ENCODE data around the gene CCDC88B.

Gene CCDC88B

GRCh38 chr11:64362339-64362738 is 22.3 kb downstream of the CCDC88B start:
- no peak for DNase-seq (ENCODE audit: low spot score)

GRCh38 chr11:64364435-64364834 is 24.4 kb downstream of the CCDC88B start:
- DNase-seq (ENCODE audit: low spot score): no peak

GRCh38 chr11:64364911-64365310 is 24.9 kb downstream of the CCDC88B start:
- DNase-seq (ENCODE audit: low spot score): no peak

DNA sequence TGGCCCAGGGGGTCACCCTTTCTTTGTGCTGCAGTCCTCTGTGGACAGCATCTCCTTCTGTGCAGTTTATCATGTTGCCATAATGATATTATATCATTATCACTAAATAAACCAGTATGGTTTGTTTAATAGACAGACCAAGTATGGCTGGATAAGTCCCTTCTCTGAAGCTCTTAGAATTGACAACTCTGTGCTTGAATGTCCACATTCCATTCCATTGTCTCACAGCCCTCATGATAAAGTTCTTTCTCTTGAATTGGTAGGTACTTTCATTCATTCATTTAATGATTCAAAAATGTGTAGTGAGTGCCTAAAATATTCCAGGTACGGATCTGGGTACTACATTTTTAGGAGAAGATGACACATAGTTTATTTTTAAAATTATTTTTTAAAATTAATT is 26.7 kb downstream of the CCDC88B start:
- no peak for DNase-seq (ENCODE audit: low spot score)

DNA sequence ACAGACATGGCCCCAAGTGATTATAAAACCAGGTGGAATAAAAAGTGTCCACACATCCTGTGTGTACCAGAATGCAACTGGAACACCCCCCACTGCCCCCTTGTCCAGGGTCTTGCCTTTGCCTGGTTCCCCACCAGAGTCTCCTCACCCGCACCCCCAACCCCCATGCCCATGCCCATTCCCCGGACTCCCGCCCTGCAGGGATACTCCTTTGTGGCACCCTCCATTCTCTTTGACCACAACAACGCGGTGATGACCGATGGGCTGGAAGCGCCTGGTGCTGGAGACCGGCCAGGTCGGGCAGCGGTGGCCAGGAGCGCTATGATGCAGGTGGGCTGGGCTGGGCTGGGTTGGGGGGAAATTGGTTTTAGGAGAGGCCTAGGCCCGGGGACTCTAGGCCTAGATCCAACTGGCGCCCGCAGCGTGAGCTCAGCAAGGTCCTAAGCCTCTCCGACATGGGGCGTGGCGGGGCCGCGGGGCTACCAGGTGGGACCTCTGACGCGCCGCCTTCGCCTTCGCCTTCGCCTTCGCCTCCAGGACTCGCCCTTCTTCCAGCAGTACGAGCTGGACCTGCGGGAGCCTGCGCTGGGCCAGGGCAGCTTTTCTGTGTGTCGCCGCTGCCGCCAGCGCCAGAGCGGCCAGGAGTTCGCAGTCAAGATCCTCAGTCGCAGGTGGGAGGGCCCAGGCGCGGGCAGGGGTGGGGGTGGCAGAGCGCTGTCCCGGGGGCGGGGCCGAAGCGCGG is 28.1 kb downstream of the CCDC88B start:
- no peak for DNase-seq (ENCODE audit: low spot score)

DNA sequence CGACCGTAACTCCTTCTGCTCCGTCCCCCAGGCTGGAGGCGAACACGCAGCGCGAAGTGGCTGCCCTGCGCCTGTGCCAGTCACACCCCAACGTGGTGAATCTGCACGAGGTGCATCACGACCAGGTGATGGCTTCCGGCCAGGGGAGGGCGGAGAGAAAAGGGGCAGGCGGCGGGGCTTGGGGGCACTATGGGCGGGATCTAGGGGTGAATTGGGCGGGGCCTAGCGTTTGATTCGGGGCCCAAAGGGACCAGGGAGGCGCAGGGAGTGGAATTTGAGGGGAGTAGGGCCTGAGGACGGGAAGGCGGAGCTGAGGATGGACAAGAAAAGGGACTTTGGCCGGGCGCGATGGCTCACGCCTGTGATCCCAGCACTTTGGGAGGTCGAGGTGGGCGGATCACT is 28.7 kb downstream of the CCDC88B start:
- no peak for DNase-seq (ENCODE audit: low spot score)

- DNase-seq (ENCODE audit: low spot score): no peak
Measured at GRCh38 chr11:64369440-64370421, 29.7 kb downstream of the CCDC88B start.

GRCh38 chr11:64371201-64371600 is 31.2 kb downstream of the CCDC88B start:
- no peak for DNase-seq (ENCODE audit: low spot score)

DNA sequence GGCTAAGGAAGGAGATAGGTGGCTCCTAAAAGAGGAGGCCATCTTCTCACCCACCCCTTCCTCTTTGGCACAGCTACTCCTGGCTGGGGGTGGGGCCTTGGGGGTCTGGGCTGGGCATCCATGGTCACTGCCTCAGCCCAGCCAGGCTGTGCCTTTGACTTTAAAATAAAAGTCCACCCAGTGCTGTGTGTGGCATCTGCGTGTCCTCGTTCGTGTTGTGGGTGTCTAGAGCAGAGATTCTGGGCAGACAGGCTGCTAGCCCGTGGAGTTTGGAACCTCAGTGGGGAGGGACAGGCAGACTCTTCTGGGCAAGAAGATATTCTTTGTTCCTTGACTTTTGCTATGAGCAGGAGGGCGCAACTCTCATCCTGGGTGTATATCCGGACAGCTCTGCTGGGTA is 32.0 kb downstream of the CCDC88B start:
- no peak for DNase-seq (ENCODE audit: low spot score)

DNA sequence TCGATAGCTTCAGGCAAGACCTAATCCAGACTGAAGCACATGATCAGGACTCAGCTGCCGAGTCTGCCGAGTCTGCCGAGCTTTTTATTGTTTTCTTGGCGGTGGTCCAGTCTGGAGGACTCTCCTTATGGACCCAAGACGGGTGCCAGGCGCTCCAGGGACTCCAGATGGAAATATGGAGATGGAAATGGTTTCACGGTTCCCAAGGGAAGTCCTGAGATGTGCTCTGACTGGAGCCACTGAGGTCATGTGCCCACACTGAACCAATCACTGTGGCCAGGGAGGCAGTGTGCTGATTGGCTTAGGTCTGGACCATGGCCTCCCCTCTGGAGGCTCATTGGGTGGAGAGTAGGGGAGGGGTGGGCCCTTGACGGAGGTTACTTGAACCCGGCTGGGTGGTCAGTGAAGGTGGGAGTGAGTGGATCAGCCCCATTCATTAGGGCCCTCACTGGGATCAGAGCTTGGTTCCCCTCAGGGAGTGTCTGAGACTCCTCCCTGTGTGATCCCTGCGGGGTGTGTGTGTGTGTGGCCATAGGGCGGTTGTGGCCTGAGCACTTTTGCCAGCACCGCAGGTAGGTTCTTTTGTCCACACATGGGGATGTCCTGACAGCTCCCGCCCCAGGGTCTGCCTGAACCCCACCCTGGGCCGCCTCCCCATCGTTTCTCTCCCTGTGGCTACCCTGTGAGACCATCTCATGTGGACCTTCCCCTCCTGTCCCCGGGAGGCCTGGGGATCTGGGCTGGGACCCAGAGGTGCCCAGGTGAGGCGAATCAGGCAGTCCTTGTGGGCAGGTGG is 33.0 kb downstream of the CCDC88B start:
- peak; percentile 65 for DNase-seq (ENCODE audit: low spot score)

- no peak for DNase-seq (ENCODE audit: low spot score)
Measured at GRCh38 chr11:64373598-64373974, 33.6 kb downstream of the CCDC88B start.

GRCh38 chr11:64376071-64376470 is 36.1 kb downstream of the CCDC88B start:
- no peak for DNase-seq (ENCODE audit: low spot score)

GRCh38 chr11:64378335-64378880 is 38.4 kb downstream of the CCDC88B start:
- no peak for DNase-seq (ENCODE audit: low spot score)

- no peak for DNase-seq (ENCODE audit: low spot score)
Measured at GRCh38 chr11:64379160-64379559, 39.2 kb downstream of the CCDC88B start.

DNA sequence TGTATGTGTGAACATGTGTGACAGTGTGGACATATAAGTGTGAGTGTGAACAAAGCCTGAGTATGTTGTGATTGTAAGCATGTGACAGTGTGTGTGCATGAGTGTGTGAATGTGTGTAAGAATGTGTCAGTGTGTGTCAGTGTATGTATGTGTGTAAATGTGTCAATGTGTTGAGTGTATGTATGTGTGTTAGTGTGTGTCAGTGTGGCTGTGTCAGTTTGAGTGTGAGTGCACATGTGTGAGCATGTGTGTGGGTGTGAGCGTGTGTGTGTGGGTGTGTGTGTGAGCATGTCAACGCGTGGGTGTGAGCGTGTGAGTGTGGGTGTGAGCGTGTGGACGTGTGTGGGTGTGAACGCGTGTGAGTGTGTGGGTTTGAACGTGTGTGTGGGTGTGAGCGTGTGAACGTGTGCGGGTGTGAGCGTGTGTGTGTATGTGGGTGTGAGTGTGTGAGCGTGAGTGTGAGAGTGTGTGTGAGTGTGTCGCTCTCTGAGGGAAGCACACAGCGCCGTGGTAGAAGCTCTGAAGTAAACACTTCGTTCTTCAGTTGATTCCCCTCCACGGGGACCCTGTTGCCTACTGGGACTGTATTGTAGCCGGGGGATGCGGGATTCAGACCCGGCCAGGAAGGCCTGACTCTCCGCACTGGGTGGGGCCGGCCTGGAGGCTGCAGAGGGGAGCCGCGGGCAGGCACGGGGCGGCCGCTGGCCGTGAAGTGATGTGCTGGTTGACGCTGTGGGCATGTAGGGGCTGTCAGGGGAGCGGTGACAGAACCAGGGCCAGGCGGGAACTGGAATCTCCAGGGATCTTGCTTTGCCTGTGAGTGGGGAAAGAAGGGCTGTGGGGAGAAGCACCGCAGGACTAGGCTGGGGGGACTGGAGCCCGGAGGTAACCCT is 40.1 kb downstream of the CCDC88B start:
- DNase-seq (ENCODE audit: low spot score): no peak

DNA sequence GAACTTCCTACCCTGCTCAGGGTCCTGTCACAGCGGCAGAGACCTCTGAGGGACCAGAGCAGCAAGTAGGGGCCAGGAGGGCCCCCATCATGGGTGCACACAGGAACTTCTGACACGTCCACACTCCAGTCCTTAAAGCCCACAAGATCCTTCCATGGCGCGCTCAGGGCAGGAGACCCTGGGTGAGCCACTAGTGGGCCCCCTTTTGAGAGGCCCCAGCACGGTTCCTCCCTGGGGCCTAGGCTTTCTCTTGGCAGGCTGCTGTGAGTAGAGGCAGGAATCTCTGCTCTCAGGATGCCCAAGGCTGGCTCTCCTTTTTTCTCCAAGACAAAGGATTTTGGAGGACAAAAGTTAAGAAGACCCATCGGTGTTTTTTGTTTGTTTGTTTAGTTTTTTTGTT is 41.3 kb downstream of the CCDC88B start:
- DNase-seq (ENCODE audit: low spot score): no peak

DNA sequence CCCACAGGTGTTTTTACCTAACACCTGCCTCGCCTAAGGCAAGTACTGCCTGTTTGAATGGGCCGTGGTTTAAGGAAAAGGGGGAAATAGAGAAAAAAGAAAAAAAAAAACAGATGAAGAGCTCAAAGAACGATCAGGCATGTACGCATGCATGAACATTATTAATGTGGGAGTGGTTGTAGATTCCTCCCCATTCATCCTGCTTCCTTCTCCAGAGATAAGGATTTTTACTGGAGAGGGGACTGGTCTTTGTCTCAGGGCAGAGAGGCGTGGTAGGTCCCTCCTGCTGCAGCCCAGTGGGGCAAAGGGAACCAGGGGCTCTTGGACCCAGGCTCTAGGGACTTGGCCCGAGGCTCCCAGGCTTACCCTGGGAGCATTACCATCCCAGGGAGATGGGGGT is 42.0 kb downstream of the CCDC88B start:
- DNase-seq (ENCODE audit: low spot score): no peak

DNA sequence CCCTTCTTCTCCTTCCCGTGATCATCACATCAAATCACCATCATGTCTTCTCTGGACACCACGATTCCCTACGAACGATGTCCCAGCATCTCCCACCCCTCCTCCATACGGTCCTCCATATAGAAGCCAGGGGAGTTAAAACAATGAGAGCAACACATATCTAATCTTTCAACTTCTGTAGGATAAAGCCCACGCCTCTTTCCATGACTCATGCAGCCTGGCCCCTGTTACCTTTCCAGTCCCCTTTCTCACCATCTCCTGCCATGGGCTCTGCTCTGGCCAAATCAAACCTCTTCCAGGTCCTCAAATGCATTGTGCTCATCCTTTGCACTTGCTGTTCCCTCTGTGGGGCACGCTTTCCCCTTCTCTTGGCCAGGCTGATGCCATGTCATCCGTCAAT is 42.6 kb downstream of the CCDC88B start:
- DNase-seq (ENCODE audit: low spot score): no peak

GRCh38 chr11:64383580-64383979 is 43.6 kb downstream of the CCDC88B start:
- DNase-seq (ENCODE audit: low spot score): no peak

- DNase-seq (ENCODE audit: low spot score): no peak
Measured at GRCh38 chr11:64384028-64384737, 44.2 kb downstream of the CCDC88B start.

All from COLO829 (cell line).